Inflammatory macrophage treated with lipopolysaccharide for 4 hours (primary cell): ENCODE results near the gene MTHFS.
"Not testable (repeated sequence)": the region's sequence is repeated elsewhere in the genome, so short reads cannot be mapped to it uniquely, and the experiment has no call there.

Experiments
- DNase-seq: peaks from one replicate; pipeline ENCODE4 v3.0.0-alpha.2; 2020

The MTHFS gene

GRCh38 chr15:79896634-79897379 lies at the start of gene MTHFS:
MTHFS (minus strand) TSS chr15:79897014; CDS start chr15:79896988, 26 bp downstream.
- DNase-seq = peak; percentile 73

DNA sequence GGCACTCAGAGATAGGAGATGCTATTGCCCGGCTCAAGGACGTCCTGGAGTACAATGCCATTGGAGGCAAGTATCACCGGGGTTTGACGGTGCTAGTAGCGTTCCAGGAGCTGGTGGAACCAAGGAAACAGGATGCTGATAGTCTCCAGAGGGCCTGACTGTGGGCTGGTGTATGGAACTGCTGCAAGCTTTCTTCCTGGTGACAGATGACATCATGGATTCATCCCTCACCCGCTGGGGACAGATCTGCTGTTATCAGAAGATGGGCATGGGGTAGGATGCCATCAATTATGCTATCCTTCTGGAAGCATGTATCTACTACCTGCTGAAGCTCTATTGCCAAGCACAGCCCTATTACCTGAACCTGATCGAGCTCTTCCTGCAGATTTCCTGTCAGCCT lies 47.8 kb upstream of the MTHFS start:
- DNase-seq = peak; percentile 56

GRCh38 chr15:79943820-79944219 lies 47.0 kb upstream of the MTHFS start:
- DNase-seq = peak; percentile 82

GRCh38 chr15:79942741-79943481 lies 46.1 kb upstream of the MTHFS start:
- DNase-seq = peak; percentile 93

DNA sequence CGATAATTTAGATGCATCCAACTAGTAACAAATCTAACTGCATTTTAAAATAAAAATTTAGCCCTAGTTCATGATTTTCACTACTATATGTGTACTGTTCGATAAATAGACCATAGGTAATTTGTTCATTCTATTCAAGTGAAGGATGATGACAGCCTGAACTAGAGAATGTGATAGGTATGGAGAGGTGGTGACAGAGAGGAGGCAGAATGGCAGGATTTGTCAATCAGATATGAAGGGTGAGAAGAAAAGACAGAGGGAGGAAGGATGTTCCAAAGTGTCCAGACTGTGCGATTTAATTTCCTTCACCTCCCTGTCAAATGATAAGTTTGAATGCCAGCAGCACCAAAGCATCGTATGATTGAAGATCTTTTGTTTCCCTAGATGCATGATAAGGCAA lies 42.6 kb upstream of the MTHFS start:
- DNase-seq = no peak

DNA sequence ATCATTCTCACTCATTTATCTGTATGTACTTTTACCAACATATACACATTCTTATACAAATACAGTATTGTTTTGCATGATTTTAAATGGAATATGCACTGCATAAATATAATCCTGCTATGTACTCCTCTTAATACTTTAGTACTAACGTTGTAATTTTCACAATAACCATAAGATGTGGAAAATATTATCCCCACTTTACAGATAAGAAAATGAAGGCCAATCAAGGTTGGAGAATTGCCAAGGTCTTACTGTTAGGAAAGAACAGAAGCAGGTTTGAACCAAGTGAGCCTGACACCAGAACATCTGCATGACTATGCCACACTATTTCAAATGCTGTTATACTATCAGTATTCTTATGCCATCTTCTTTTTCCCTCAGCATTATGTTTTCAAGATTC lies 41.3 kb upstream of the MTHFS start:
- DNase-seq = no peak

GRCh38 chr15:79935556-79936201 lies 38.9 kb upstream of the MTHFS start:
- not testable (repeated sequence) for DNase-seq

GRCh38 chr15:79933231-79933630 lies 36.4 kb upstream of the MTHFS start:
- DNase-seq = no peak

GRCh38 chr15:79932447-79932846 lies 35.6 kb upstream of the MTHFS start:
- peak; percentile 52 for DNase-seq

GRCh38 chr15:79930516-79930915 lies 33.7 kb upstream of the MTHFS start:
- peak; percentile 82 for DNase-seq

DNA sequence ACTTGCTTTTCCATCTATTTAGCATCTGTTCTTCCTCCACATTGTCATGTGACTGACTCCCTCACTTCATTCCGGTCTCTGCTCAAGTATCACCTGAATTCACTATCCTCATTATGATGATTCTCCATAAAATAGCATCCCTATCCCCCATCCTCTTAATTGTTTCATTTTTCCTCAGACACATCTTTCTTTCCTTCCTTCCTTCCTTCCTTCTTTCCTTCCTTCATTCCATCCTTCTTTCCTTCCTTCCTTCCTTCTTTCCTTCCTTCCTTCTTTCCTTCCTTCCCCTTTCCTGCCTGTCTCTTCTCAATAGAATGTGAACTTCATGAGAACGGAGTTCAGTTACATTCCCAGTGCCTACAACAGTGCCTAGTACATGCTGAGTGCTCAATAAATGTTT lies 32.6 kb upstream of the MTHFS start:
- no peak for DNase-seq

DNA sequence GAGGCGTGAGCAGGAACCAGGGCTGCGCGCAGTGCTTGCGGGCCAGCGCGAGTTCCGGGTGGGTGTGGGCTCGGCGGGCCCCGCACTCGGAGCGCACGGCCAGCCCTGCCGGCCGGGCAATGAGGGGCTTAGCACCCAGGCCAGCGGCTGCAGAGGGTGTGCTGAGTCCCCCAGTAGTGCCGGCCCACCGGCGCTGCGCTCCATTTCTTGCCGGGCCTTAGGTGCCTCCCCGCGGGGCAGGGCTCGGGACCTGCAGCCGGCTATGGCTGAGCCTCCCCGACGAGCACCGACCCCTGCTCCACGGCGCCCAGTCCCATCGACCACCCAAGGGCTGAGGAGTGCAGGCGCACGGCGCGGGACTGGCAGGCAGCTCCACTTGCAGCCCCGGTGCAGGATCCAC lies 29.3 kb upstream of the MTHFS start:
- not testable (repeated sequence) for DNase-seq

GRCh38 chr15:79924379-79924778 lies 27.6 kb upstream of the MTHFS start:
- no peak for DNase-seq

DNA sequence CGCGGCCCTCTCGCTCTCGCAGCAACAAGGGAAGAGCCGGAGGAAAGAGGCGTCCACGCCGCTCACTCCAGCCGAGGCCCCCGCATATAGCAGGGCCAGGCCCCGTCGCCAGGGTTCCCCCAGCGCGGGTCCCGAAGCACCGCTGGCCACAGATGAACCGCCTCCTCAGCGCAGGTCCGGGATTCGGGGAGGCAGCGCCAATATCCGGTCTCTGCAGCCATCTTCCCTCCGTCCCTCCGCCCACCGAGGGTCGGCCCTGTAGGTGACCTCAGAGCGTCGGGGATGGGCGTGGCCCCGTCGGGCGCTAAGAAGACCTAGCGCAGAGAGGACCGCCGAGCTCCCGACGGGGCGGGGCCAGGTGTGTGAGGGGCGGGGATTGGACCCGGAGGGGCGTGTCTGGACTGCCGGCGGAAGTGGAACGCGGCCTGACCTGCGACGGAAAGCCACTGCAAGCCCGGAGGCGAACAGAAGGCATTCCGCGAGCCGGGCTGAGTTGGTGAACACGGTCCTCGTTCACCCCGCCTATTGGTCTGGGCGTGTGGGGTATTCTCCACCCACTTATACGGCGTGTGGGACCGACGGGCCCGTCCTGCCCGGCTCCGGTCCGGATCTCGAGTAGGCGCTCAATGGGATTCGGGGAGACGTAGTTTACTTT lies 26.8 kb upstream of the MTHFS start:
- peak; percentile 97 for DNase-seq

- DNase-seq = peak; percentile 64
Observed at GRCh38 chr15:79923079-79923514, 26.3 kb upstream of the MTHFS start.

- no peak for DNase-seq
Observed at GRCh38 chr15:79922512-79923078, 25.8 kb upstream of the MTHFS start.

- DNase-seq = no peak
Observed at GRCh38 chr15:79919749-79920511, 23.1 kb upstream of the MTHFS start.

DNA sequence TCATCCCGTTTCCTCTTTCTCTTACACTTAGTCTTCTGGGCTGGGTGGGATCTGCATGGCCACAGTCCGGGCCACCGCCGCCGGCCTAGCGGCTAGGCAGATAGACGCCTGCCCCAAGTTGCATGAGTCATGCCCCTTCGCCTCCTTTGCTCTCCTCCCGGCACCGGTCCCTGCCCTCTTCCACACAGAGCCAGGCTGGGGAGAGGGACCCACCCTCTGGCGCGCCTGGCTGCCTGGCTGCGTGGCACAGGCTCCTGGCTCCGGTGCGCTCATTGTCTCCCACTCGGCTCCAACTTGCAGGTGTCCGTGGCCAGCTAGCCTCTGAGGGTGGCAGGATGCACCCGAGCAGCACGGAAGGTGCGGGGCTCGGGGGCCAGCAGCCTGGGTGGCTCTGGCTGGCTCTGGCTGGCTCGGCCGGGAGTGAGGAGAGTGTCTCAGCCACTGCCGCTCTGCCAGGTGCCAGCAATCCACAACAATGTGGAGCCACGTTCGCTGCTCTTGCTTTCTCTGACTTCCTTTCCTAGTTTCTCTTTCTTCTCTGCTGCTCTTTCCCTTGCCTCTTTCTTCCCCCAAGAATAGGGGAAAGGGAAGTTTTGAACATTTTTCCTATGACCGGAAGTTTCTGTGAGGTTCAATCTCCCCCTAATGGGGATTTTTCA lies 22.4 kb upstream of the MTHFS start:
- DNase-seq = no peak

DNA sequence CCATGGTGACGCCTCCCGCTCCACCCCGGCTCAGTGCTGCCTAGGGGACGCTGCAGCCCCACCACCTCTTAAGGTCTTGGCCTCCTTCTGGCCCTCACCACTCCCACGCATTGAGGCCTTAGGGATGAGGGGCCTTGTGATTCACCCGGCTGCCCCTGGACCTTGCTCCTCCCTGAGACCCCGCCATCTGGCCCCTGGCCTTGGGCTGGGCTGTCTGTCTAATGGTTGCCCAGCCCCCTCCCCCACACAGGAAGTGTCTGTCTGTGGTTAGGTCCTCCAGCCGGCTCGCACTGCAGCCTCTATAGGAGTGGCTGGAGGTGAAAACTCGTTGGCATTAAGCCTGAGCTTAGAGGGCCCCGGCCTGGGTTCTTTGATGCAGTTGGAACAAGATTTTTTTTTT lies 21.5 kb upstream of the MTHFS start:
- DNase-seq = no peak

DNA sequence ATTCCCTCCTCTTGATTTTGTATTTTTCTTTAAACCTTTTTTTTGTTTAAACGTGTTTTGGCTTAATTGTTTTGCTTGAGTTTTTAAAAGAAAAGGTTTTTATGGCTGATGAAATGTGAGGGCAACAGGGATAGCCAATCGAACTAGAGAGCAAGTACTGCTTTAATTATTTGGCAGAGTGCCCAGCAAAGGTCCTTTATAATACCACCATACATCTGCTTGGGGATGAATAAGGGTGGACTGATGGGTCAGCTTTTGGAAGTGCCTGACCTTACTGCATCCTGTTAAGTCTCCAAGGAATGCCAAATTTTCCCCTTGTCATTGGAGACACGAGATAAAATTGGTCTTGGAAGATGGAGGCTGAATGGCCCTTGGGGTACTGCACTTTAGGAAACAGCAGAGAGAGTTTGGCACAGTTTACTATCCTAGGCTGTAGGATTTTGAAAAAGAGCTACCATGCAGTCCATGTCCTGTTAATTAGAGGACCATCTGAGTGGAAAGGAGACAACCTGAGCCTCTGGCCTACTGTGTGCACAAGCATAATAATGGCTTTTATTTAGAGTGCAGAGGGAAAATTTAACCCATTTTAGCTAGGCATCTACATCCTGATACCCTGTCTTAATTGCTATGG lies 19.8 kb upstream of the MTHFS start:
- no peak for DNase-seq
